ENCODE data around the gene SPATA2L. TPM values are rescaled to one million over a fixed set of nuclear protein-coding genes. Genes with fewer than 3 reads are reported as not detected.
A peak's percentile ranks its signal among the peaks of the same experiment; 100 is the strongest.

Gene SPATA2L
- total and polyA plus RNA-seq, 8 donors, result 2.4 to 13.8 (median 4.7) TPM

DNA sequence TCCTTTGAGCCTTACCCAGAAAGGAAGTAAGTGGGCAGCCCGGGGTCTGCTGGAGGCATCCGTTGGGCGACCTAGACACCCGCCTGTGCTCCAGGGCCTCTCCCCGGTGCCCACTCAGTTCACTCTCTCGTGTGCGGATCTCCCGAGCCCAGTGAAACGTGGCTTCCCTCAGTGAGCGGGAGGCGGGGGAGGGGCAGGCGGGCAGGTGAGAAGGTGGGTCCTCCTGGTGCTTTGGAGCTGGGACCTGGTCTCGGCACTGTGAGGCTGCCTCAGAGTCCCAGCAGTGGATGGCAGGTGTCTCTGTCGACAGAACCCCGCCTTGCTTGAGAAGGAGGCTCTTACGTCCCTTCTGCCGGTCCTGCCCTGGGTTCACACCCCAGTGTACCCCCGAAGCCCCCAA, 27.8 kb upstream of the SPATA2L start:
- Histone ChIP-seq H3K27me3 (no peaks in the 10 kb centered on the region), H3K4me3 (no peak overlapping the region), H3K4me1 (peaks cover 2 to 23% of the 10 kb centered on the region in 2 donors), H3K27ac (no peak overlapping the region), H3K9me3 (no peaks in the 10 kb centered on the region), H3K36me3 (peaks cover 0 to 96% of the 10 kb centered on the region in 2 donors)
- DNase-seq (no peak), ATAC-seq (no peak)
- intact Hi-C loops (cut with DNase I), result no loop called here
- TF ChIP-seq, protein P1, sequence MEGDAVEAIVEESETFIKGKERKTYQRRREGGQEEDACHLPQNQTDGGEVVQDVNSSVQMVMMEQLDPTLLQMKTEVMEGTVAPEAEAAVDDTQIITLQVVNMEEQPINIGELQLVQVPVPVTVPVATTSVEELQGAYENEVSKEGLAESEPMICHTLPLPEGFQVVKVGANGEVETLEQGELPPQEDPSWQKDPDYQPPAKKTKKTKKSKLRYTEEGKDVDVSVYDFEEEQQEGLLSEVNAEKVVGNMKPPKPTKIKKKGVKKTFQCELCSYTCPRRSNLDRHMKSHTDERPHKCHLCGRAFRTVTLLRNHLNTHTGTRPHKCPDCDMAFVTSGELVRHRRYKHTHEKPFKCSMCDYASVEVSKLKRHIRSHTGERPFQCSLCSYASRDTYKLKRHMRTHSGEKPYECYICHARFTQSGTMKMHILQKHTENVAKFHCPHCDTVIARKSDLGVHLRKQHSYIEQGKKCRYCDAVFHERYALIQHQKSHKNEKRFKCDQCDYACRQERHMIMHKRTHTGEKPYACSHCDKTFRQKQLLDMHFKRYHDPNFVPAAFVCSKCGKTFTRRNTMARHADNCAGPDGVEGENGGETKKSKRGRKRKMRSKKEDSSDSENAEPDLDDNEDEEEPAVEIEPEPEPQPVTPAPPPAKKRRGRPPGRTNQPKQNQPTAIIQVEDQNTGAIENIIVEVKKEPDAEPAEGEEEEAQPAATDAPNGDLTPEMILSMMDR (IDR thresholded peaks at IDR 0.05), result no peak

DNA sequence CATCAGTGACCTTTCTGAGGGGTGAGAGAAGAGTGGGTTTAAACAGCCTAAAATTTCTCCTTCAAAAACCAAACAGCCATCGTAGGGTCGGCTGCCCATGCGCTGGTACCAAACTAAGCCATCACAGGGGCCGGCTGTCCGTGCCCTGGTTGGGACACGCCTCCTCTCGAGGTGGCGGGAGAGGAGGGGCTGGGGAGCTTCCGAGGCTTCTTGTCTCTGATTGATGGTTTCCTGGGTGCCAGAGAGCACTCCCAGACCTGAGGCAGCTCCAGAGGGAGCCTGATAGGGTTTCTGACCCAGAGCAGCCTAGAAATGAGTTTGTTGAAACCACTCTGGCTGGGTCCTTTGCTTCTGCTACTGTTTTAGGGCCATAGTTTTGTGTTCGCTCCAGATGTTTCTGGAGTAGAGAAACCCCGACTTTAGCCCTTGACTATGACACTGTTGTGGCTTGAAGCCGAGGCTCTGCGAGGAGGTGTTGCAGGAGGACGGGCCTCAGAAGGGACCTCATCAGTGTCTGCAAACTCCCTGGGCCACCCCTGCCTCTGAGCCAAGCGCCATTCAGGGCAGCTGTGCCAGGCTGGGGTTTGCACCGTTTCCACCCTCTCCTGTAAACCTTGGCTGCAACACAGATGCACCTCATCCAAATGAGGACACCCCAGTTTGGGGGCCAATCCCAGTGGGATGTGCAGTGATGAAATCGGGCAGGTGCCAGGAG, 26.1 kb upstream of the SPATA2L start:
- Histone ChIP-seq H3K4me1 (peaks cover 17 to 40% of the 10 kb centered on the region in 2 donors), H3K27me3 (no peaks in the 10 kb centered on the region), H3K4me3 (no peak overlapping the region), H3K27ac (no peak overlapping the region), H3K9me3 (no peaks in the 10 kb centered on the region), H3K36me3 (peaks cover 0 to 99% of the 10 kb centered on the region in 2 donors)
- ATAC-seq (no peak), DNase-seq (no peak)
- intact Hi-C loops (cut with DNase I), result no loop called here
- TF ChIP-seq, protein P1 (IDR thresholded peaks at IDR 0.05), result no peak

DNA sequence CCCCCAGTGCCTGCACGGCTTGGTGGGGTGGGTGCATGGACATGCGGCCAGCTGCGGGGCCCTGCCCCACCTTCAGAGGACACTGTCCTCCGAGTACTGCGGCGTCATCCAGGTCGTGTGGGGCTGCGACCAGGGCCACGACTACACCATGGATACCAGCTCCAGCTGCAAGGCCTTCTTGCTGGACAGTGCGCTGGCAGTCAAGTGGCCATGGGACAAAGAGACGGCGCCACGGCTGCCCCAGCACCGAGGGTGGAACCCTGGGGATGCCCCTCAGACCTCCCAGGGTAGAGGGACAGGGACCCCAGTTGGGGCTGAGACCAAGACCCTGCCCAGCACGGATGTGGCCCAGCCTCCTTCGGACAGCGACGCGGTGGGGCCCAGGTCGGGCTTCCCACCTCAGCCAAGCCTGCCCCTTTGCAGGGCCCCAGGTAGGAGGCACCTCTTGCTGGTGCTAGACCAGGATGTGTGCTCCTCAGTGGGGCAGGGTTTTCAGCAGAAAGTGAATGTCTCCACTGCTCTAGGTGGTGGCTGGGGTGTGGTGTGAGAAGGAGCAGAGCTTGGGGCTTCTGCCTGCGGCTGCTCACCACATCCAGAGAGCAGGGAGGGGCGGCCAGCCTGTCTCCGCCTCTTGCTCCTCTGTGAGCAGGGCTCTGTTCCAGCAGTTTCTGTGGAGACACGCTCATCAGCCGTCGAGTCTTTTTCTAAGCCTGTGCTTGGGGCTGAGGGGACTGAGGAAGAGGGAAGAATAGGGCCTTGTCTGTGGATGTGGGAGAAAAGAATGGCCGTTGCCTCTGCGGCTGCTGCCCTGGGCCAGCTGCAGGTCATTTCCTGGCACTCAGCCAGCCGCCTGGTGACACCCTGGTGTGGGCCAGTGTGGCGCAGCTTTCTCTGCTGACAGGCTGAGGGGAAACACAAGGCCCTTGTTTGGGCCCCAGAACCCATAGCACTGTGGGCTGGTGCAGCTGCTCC, 22.1 kb upstream of the SPATA2L start:
- no peak for ATAC-seq
- H3K4me3 ChIP-seq, result peak overlapping the region; percentile 79 to 94
- H3K9me3 ChIP-seq, result no peaks in the 10 kb centered on the region
- intact Hi-C loops (cut with DNase I), result no loop called here
- H3K36me3 ChIP-seq, result peaks cover 0 to 59% of the 10 kb centered on the region in 2 donors
- peak overlapping the region; percentile 46 to 99 for H3K27ac ChIP-seq
- TF ChIP-seq, protein P1 (IDR thresholded peaks at IDR 0.05), result no peak
- no peaks in the 10 kb centered on the region for H3K27me3 ChIP-seq
- peaks cover 23 to 64% of the 10 kb centered on the region in 2 donors for H3K4me1 ChIP-seq
- no peak for DNase-seq

DNA sequence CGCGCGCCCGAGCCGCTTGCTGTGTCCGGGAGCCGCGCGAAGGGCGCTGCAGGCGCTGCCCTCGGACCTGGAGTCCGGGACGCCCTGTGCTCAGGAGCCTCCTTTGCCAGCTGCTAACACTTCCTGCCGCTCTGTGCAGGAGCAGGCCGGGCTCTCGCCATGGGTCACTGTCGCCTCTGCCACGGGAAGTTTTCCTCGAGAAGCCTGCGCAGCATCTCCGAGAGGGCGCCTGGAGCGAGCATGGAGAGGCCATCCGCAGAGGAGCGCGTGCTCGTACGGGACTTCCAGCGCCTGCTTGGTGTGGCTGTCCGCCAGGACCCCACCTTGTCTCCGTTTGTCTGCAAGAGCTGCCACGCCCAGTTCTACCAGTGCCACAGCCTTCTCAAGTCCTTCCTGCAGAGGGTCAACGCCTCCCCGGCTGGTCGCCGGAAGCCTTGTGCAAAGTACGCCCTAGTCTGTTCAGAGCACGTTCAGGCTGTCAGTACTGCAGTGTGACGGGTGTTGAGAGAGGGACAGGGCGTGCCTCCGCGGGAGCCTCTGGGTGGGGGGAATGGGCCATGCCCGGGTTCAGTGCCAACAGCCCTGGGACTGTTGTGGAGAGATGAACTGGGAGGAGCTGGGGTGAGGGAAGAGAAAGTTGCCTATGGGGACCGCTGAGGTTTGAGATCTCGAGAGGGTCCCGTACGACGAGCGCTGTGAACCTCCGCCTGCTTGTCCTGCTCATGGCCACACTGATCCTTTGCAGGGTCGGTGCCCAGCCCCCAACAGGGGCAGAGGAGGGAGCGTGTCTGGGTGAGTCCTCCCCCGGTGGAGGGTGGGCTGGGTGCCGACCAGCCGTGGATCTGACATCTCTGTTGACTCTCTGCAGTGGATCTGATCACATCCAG, 21.1 kb upstream of the SPATA2L start:
- Histone ChIP-seq H3K9me3 (no peaks in the 10 kb centered on the region), H3K4me1 (peaks cover 23 to 69% of the 10 kb centered on the region in 2 donors), H3K27ac (peak overlapping the region; percentile 95 to 99), H3K4me3 (peak overlapping the region; percentile 79 to 94), H3K27me3 (no peaks in the 10 kb centered on the region), H3K36me3 (peaks cover 0 to 51% of the 10 kb centered on the region in 2 donors)
- ATAC-seq (peak; percentile 61), DNase-seq (peak in 3 of 4 donors; percentile 61 to 92 (median 89))
- TF ChIP-seq, protein P1 (IDR thresholded peaks at IDR 0.05), result no peak
- intact Hi-C loops (cut with DNase I), result no loop called here
